ENCODE data around the gene RRP1B. TPM values are rescaled to one million over a fixed set of nuclear protein-coding genes. Genes with fewer than 3 reads are reported as not detected.

Gene RRP1B
- total and polyA plus RNA-seq, 9 of the 15 experiments (the other 6 are each of a cell fraction or from before 2014, with no cell fraction given) = 6.8 to 66.6 (median 41.9) TPM

DNA sequence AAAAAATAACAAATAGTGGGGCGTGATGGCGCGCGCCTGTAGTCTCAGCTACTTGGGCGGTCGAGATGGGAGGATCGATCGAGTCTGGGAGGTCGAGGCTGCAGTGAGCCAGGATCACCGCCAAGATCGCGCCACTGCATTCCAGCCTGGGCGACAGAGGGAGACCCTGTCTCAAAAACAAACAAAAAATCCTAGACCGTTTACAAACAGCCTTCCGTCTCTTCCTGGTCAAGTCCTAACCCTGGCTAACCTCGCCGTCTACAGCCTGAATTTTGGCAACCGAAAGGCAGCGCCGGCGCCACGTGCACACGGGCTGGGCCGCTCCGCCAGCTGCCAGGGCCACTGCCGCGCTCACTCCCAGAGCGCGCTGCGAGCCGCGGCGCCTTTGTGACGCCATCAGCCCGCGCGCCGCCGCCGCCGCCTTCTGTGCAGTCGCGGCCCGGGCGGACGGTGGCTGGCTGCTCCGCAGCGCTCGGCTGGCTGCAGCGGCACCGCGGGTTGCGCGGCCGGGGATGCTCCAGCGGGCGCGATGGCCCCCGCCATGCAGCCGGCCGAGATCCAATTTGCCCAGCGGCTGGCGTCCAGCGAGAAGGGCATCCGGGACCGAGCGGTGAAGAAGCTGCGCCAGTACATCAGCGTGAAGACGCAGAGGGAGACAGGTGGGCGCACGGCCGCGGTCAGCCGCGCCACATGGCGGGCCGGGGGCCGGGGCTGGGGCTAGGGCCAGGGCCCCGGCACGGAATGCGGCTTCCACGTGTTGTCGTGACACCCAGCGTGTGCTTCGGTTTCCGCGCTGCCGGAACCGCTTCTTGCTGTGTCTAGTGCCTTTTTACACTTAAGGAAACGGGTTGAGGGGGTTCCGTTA lies at the start of gene RRP1B, which contains the start of gene HSF2BP (continued):
- TF ChIP-seq, protein P1, sequence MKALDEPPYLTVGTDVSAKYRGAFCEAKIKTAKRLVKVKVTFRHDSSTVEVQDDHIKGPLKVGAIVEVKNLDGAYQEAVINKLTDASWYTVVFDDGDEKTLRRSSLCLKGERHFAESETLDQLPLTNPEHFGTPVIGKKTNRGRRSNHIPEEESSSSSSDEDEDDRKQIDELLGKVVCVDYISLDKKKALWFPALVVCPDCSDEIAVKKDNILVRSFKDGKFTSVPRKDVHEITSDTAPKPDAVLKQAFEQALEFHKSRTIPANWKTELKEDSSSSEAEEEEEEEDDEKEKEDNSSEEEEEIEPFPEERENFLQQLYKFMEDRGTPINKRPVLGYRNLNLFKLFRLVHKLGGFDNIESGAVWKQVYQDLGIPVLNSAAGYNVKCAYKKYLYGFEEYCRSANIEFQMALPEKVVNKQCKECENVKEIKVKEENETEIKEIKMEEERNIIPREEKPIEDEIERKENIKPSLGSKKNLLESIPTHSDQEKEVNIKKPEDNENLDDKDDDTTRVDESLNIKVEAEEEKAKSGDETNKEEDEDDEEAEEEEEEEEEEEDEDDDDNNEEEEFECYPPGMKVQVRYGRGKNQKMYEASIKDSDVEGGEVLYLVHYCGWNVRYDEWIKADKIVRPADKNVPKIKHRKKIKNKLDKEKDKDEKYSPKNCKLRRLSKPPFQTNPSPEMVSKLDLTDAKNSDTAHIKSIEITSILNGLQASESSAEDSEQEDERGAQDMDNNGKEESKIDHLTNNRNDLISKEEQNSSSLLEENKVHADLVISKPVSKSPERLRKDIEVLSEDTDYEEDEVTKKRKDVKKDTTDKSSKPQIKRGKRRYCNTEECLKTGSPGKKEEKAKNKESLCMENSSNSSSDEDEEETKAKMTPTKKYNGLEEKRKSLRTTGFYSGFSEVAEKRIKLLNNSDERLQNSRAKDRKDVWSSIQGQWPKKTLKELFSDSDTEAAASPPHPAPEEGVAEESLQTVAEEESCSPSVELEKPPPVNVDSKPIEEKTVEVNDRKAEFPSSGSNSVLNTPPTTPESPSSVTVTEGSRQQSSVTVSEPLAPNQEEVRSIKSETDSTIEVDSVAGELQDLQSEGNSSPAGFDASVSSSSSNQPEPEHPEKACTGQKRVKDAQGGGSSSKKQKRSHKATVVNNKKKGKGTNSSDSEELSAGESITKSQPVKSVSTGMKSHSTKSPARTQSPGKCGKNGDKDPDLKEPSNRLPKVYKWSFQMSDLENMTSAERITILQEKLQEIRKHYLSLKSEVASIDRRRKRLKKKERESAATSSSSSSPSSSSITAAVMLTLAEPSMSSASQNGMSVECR (CRISPR knock-in tag; IDR thresholded peaks at IDR 0.05) = peak; percentile 99
- TF ChIP-seq, protein P2, sequence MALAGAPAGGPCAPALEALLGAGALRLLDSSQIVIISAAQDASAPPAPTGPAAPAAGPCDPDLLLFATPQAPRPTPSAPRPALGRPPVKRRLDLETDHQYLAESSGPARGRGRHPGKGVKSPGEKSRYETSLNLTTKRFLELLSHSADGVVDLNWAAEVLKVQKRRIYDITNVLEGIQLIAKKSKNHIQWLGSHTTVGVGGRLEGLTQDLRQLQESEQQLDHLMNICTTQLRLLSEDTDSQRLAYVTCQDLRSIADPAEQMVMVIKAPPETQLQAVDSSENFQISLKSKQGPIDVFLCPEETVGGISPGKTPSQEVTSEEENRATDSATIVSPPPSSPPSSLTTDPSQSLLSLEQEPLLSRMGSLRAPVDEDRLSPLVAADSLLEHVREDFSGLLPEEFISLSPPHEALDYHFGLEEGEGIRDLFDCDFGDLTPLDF (CRISPR knock-in tag; IDR thresholded peaks at IDR 0.05) = peak; percentile 93
- TF ChIP-seq POLR3G (IDR thresholded peaks at IDR 0.05; ENCODE audit: extremely low read depth, insufficient read length, insufficient replicate concordance) (no peak), STAG1 (CRISPR knock-in tag; IDR thresholded peaks at IDR 0.05; ENCODE audit: borderline replicate concordance) (peak; percentile 52), NRF1 (conservative IDR thresholded peaks at IDR 0.05 in 1 of 2, IDR thresholded peaks at IDR 0.05 in 1 of 2) (peak; percentile 68 to 81; a peak in 3 of 4 replicates), HCFC1 (IDR thresholded peaks at IDR 0.05; ENCODE audit: low read depth, low read length) (peak; percentile 89), RBM34 (IDR thresholded peaks at IDR 0.05; ENCODE audit: borderline replicate concordance, insufficient read depth, low read length) (no peak), CXXC5 (CRISPR knock-in tag; IDR thresholded peaks at IDR 0.05) (peak; percentile 97), MXI1 (IDR thresholded peaks at IDR 0.05; ENCODE audit: low read depth, low read length) (peak; percentile 75; the same call in 1 of the 2 replicates), ZC3H8 (IDR thresholded peaks at IDR 0.05) (no peak), RBM14 (IDR thresholded peaks at IDR 0.05; ENCODE audit: borderline replicate concordance, insufficient read depth, low read depth, low read length) (no peak), NFIC (IDR thresholded peaks at IDR 0.05) (peak; percentile 70)
- TF ChIP-seq, protein P3, sequence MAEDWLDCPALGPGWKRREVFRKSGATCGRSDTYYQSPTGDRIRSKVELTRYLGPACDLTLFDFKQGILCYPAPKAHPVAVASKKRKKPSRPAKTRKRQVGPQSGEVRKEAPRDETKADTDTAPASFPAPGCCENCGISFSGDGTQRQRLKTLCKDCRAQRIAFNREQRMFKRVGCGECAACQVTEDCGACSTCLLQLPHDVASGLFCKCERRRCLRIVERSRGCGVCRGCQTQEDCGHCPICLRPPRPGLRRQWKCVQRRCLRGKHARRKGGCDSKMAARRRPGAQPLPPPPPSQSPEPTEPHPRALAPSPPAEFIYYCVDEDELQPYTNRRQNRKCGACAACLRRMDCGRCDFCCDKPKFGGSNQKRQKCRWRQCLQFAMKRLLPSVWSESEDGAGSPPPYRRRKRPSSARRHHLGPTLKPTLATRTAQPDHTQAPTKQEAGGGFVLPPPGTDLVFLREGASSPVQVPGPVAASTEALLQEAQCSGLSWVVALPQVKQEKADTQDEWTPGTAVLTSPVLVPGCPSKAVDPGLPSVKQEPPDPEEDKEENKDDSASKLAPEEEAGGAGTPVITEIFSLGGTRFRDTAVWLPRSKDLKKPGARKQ (CRISPR knock-in tag; IDR thresholded peaks at IDR 0.05) = peak; percentile 96
- TF ChIP-seq, protein P4, sequence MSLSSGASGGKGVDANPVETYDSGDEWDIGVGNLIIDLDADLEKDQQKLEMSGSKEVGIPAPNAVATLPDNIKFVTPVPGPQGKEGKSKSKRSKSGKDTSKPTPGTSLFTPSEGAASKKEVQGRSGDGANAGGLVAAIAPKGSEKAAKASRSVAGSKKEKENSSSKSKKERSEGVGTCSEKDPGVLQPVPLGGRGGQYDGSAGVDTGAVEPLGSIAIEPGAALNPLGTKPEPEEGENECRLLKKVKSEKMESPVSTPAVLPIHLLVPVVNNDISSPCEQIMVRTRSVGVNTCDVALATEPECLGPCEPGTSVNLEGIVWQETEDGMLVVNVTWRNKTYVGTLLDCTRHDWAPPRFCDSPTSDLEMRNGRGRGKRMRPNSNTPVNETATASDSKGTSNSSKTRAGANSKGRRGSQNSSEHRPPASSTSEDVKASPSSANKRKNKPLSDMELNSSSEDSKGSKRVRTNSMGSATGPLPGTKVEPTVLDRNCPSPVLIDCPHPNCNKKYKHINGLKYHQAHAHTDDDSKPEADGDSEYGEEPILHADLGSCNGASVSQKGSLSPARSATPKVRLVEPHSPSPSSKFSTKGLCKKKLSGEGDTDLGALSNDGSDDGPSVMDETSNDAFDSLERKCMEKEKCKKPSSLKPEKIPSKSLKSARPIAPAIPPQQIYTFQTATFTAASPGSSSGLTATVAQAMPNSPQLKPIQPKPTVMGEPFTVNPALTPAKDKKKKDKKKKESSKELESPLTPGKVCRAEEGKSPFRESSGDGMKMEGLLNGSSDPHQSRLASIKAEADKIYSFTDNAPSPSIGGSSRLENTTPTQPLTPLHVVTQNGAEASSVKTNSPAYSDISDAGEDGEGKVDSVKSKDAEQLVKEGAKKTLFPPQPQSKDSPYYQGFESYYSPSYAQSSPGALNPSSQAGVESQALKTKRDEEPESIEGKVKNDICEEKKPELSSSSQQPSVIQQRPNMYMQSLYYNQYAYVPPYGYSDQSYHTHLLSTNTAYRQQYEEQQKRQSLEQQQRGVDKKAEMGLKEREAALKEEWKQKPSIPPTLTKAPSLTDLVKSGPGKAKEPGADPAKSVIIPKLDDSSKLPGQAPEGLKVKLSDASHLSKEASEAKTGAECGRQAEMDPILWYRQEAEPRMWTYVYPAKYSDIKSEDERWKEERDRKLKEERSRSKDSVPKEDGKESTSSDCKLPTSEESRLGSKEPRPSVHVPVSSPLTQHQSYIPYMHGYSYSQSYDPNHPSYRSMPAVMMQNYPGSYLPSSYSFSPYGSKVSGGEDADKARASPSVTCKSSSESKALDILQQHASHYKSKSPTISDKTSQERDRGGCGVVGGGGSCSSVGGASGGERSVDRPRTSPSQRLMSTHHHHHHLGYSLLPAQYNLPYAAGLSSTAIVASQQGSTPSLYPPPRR (CRISPR knock-in tag; IDR thresholded peaks at IDR 0.05; ENCODE audit: borderline replicate concordance) = peak; percentile 95

Measured in K562 (cell line).